ENCODE data around the gene RBM15B.

GRCh38 chr3:51426921-51427320 lies 35.8 kb downstream of the RBM15B start:
- TF ChIP-seq CTCF (IDR thresholded peaks at IDR 0.05), result no peak
- no peak for TF ChIP-seq POLR2A (IDR thresholded peaks at IDR 0.05)
